Spleen (tissue), 7 donors: ENCODE measurements around the gene CIRBP.

Source experiments
- POLR2A ChIP-seq, 3 donors: fragments of 450-650 bp; IDR thresholded peaks; one replicate each; pipeline ENCODE4 v1.5.1; 2017; ENCODE audit warnings: antibody characterized with exemption in 3 of 3, mild to moderate bottlenecking in 1 of 3
- POLR2AphosphoS5 ChIP-seq, 3 donors: sonication (generic); formaldehyde crosslinking; IDR thresholded peaks; one replicate each; pipeline ENCODE4 v1.5.1; 2017; ENCODE audit warnings: antibody characterized with exemption in 3 of 3
- TF ChIP-seq, protein P1 (sequence below), 11 experiments: fragments of 200-600 bp in 7 of 11; fragments of 450-650 bp in 4 of 11; sonication (generic) in 4 of 11; IDR thresholded peaks in 8 of 11; conservative IDR thresholded peaks in 3 of 11; 1 replicate in 7 of 11; 2 replicates in 4 of 11; pipeline versions ENCODE4 v1.4.0 to v1.8.0; 2016 to 2021; ENCODE audit warnings: antibody characterized with exemption in 11 of 11, inconsistent platforms in 4 of 11, mild to moderate bottlenecking in 1 of 11
- donor health status: DM: no; HTN: no; CAD: no; lungs with moderate emphysema.
- donor health status: DM: no; HTN: no; CAD: no.
- donor health status: DM: no; HTN: no; CAD: no.

- TF ChIP-seq, protein P1, sequence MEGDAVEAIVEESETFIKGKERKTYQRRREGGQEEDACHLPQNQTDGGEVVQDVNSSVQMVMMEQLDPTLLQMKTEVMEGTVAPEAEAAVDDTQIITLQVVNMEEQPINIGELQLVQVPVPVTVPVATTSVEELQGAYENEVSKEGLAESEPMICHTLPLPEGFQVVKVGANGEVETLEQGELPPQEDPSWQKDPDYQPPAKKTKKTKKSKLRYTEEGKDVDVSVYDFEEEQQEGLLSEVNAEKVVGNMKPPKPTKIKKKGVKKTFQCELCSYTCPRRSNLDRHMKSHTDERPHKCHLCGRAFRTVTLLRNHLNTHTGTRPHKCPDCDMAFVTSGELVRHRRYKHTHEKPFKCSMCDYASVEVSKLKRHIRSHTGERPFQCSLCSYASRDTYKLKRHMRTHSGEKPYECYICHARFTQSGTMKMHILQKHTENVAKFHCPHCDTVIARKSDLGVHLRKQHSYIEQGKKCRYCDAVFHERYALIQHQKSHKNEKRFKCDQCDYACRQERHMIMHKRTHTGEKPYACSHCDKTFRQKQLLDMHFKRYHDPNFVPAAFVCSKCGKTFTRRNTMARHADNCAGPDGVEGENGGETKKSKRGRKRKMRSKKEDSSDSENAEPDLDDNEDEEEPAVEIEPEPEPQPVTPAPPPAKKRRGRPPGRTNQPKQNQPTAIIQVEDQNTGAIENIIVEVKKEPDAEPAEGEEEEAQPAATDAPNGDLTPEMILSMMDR (IDR thresholded peaks at IDR 0.05 in 8 of 11, conservative IDR thresholded peaks at IDR 0.05 in 3 of 11), result no peak
- TF ChIP-seq POLR2A (IDR thresholded peaks at IDR 0.05), result no peak
- no peak for TF ChIP-seq POLR2AphosphoS5 (IDR thresholded peaks at IDR 0.05)
Measured at GRCh38 chr19:1292419-1293151, 23.5 kb downstream of the CIRBP start.
